ENCODE data around the gene USH1C. TPM values are rescaled to one million over a fixed set of nuclear protein-coding genes. Genes with fewer than 3 reads are reported as not detected.
A peak's percentile ranks its signal among the peaks of the same experiment; 100 is the strongest.

USH1C gene
- total RNA-seq, 1 donor from 2014 or later: not detected

GRCh38 chr11:17573526-17573925 lies 29.3 kb upstream of the USH1C start:
- Histone ChIP-seq H3K4me1 (no peaks in the 10 kb centered on the region), H3K27ac (no peak overlapping the region), H3K27me3 (no peaks in the 10 kb centered on the region), H3K4me3 (no peak overlapping the region), H3K36me3 (no peaks in the 10 kb centered on the region), H3K9me3 (no peaks in the 10 kb centered on the region)
- DNase-seq (ENCODE audit: low spot score in 2 of 2): no peak
- intact Hi-C loops (cut with DNase I): no loop called here
- no peak for TF ChIP-seq CTCF (IDR thresholded peaks at IDR 0.05)

DNA sequence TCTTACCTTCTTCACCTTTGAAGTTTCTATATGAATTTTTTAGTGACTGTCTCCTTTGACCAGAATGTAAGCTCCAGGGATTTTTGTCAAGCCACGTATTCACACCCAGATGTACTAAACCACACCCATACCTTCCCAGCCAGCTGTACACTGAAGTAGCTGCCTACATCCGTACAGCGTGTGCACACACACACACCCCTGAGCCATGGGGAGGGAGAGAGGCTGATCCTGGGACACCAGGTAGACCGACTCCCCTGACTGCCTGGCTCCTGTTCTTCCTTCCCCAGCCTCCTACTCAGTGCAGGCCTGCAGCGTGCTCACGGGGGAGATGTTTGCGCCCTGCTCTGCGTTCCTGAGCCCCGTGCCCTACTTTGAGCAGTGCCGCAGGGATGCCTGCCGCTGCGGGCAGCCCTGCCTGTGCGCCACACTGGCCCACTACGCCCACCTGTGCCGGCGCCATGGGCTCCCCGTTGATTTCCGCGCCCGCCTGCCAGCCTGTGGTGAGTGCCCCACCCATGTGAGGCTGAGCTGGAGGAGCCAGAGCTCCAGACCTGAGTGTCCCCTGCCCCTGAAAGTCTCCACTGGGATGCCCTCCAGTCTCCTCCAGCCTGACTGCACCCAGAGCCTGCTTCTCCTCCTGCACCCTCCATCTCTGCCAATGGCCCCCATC lies 28.7 kb upstream of the USH1C start:
- peak in 1 of 2 donors; percentile 27 for DNase-seq (ENCODE audit: low spot score in 2 of 2)
- TF ChIP-seq CTCF (IDR thresholded peaks at IDR 0.05): no peak

GRCh38 chr11:17572359-17572690 lies 28.1 kb upstream of the USH1C start:
- DNase-seq (ENCODE audit: low spot score in 2 of 2): peak in 1 of 2 donors; percentile 51
- Histone ChIP-seq H3K9me3 (no peaks in the 10 kb centered on the region), H3K27me3 (no peaks in the 10 kb centered on the region), H3K36me3 (no peaks in the 10 kb centered on the region), H3K27ac (no peak overlapping the region), H3K4me1 (no peaks in the 10 kb centered on the region), H3K4me3 (no peak overlapping the region)
- no peak for TF ChIP-seq CTCF (IDR thresholded peaks at IDR 0.05)
- intact Hi-C loops (cut with DNase I): no loop called here

More for the DNA sequence above, 28.7 kb upstream of the USH1C start:
- Histone ChIP-seq H3K4me1 (no peaks in the 10 kb centered on the region), H3K27ac (no peak overlapping the region), H3K27me3 (no peaks in the 10 kb centered on the region), H3K36me3 (no peaks in the 10 kb centered on the region), H3K9me3 (no peaks in the 10 kb centered on the region), H3K4me3 (no peak overlapping the region)
- intact Hi-C loops (cut with DNase I): no loop called here

DNA sequence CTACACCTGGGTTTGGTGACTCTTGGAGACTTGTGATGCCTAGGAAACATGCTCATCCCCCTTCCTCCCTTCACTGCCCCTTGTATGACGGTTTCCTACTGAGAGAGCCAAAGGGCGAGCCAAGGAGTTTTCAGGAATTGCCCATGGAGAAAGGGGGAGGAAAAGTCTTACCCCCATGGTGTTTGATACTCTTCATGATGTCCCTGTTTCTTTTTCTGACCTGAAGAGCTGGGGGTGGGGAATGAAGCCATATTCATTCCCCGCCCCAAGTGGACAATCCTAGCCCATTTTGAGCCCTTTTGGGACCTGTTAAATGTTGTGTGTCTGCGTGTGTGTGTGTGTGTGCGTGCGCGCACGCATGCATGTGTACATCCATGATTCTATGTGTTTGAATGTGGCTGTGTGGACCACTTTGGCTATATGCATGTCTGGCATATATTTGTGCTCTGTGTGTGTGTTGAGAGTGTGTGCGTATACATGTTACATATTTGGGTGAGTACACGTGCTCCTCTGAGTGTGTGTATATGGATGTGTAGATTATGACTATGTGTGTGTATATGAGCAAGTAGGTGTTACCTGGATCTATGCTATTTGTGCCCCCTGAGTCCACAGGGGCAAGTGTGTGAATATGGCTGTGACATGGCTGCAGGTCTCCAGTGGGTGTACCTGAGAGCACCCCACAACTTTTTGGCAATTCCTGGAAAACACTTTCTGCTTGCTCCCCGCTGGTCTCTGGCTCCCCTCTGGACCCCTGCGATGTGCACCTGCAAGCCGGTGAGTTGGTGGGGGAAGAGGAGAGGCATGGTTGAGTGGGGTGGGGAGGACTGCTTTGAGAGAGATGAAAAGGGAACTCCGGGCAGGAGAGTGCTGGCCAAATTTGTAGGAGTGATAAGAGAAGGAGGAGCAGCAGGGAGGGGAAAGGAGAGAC lies 27.5 kb upstream of the USH1C start:
- Histone ChIP-seq H3K4me3 (no peak overlapping the region), H3K36me3 (no peaks in the 10 kb centered on the region), H3K4me1 (no peaks in the 10 kb centered on the region), H3K9me3 (no peaks in the 10 kb centered on the region), H3K27me3 (no peaks in the 10 kb centered on the region), H3K27ac (no peak overlapping the region)
- DNase-seq (ENCODE audit: low spot score in 2 of 2): peak in 1 of 2 donors; percentile 40
- no peak for TF ChIP-seq CTCF (IDR thresholded peaks at IDR 0.05)
- intact Hi-C loops (cut with DNase I): no loop called here

- no peak for DNase-seq (ENCODE audit: low spot score in 2 of 2)
- intact Hi-C loops (cut with DNase I): no loop called here
Measured at GRCh38 chr11:17570034-17570433, 25.8 kb upstream of the USH1C start.

More at GRCh38 chr11:17570034-17570433, 25.8 kb upstream of the USH1C start:
- Histone ChIP-seq H3K27me3 (no peaks in the 10 kb centered on the region), H3K4me3 (no peak overlapping the region), H3K9me3 (no peaks in the 10 kb centered on the region), H3K4me1 (no peaks in the 10 kb centered on the region), H3K27ac (no peak overlapping the region), H3K36me3 (no peaks in the 10 kb centered on the region)
- no peak for TF ChIP-seq CTCF (IDR thresholded peaks at IDR 0.05)
